HepG2 (cell line): ENCODE measurements around the gene FAM117A. TPM values are rescaled to one million over a fixed set of nuclear protein-coding genes. Genes with fewer than 3 reads are reported as not detected.

Source experiments
- AHDC1 ChIP-seq: sonication (generic); formaldehyde crosslinking; IDR thresholded peaks from 2 replicates; pipeline ENCODE4 v1.5.1; 2020; ENCODE audit warnings: mild to moderate bottlenecking, missing genetic modification reagents, borderline replicate concordance
- BCL6 ChIP-seq: IDR thresholded peaks from 2 replicates; pipeline ENCODE4 v1.6.1; 2016; ENCODE audit warnings: missing genetic modification reagents, missing compliant biosample characterization
- CBFB ChIP-seq: sonication (generic); formaldehyde crosslinking; IDR thresholded peaks from 2 replicates; pipeline ENCODE4 v1.4.0; 2020; ENCODE audit warnings: missing genetic modification reagents
- CREM ChIP-seq, 2 experiments: sonication (generic) in 1 of 2; formaldehyde crosslinking in 1 of 2; IDR thresholded peaks; 2 replicates each; pipeline versions ENCODE4 v1.4.0 to v1.6.1; 2016 to 2020; ENCODE audit warnings: antibody characterized with exemption in 1 of 2, mild to moderate bottlenecking in 1 of 2, missing genetic modification reagents in 1 of 2
- GTF2F1 ChIP-seq: fragments of 150-350 bp; IDR thresholded peaks from 2 replicates; pipeline ENCODE4 v1.6.1; 2014; ENCODE audit warnings: low read length
- KDM2A ChIP-seq: sonication (generic); formaldehyde crosslinking; IDR thresholded peaks from 2 replicates; pipeline ENCODE4 v1.4.0; 2020; ENCODE audit warnings: low read depth, missing genetic modification reagents, borderline replicate concordance
- KDM5A ChIP-seq: fragments of 200-600 bp; sonication (generic); IDR thresholded peaks from 2 replicates; pipeline ENCODE4 v1.7.0; 2018; ENCODE audit warnings: antibody characterized with exemption, mild to moderate bottlenecking, low read length, borderline replicate concordance
- MATR3 ChIP-seq: sonication (generic); formaldehyde crosslinking; IDR thresholded peaks from 2 replicates; pipeline ENCODE4 v1.4.0; 2020; ENCODE audit warnings: missing genetic modification reagents
- MEIS2 ChIP-seq: sonication (generic); formaldehyde crosslinking; IDR thresholded peaks from 2 replicates; pipeline ENCODE4 v1.9.0; 2021; ENCODE audit warnings: mild to moderate bottlenecking, missing genetic modification reagents
- NAIF1 ChIP-seq: sonication (generic); formaldehyde crosslinking; IDR thresholded peaks from 2 replicates; pipeline ENCODE4 v1.5.0; 2020; ENCODE audit warnings: mild to moderate bottlenecking, missing genetic modification reagents, borderline replicate concordance
- NCOA1 ChIP-seq: sonication (generic); formaldehyde crosslinking; IDR thresholded peaks from 2 replicates; pipeline ENCODE4 v1.9.0; 2021; ENCODE audit warnings: missing genetic modification reagents
- POLR2A ChIP-seq, 2 experiments: IDR thresholded peaks; 2 replicates each; pipeline ENCODE4 v1.6.1; 2011; ENCODE audit warnings: low read depth in 2 of 2, low read length in 2 of 2, mild to moderate bottlenecking in 1 of 2, moderate library complexity in 1 of 2; ENCODE audit not compliant: insufficient read depth in 1 of 2
- SMC3 ChIP-seq: IDR thresholded peaks from 2 replicates; pipeline ENCODE4 v1.6.1; 2011; ENCODE audit warnings: low read length, improper control_type of control experiment
- SP2 ChIP-seq: sonication (generic); formaldehyde crosslinking; IDR thresholded peaks from 2 replicates; pipeline ENCODE4 v1.5.1; 2020; ENCODE audit warnings: mild to moderate bottlenecking, missing genetic modification reagents
- TFE3 ChIP-seq: IDR thresholded peaks from 2 replicates; pipeline ENCODE4 v1.6.1; 2016
- ZFP36L2 ChIP-seq: sonication (generic); formaldehyde crosslinking; IDR thresholded peaks from 2 replicates; pipeline ENCODE4 v1.4.0; 2020; ENCODE audit warnings: missing genetic modification reagents
- ZNF343 ChIP-seq: sonication (generic); formaldehyde crosslinking; IDR thresholded peaks from 2 replicates; pipeline ENCODE4 v1.4.0; 2020; ENCODE audit warnings: mild to moderate bottlenecking, missing genetic modification reagents
- ZNF44 ChIP-seq: sonication (generic); formaldehyde crosslinking; IDR thresholded peaks from 2 replicates; pipeline ENCODE4 v1.5.1; 2020; ENCODE audit warnings: mild to moderate bottlenecking, missing genetic modification reagents
- ZNF441 ChIP-seq: sonication (generic); formaldehyde crosslinking; IDR thresholded peaks from 2 replicates; pipeline ENCODE4 v1.7.0; 2021; ENCODE audit warnings: missing genetic modification reagents, borderline replicate concordance
- ZNF510 ChIP-seq: sonication (generic); formaldehyde crosslinking; IDR thresholded peaks from 2 replicates; pipeline ENCODE4 v1.4.0; 2020; ENCODE audit warnings: low read depth, mild to moderate bottlenecking, missing genetic modification reagents
- ZNF569 ChIP-seq: sonication (generic); formaldehyde crosslinking; IDR thresholded peaks from 2 replicates; pipeline ENCODE4 v1.5.0; 2020; ENCODE audit warnings: mild to moderate bottlenecking, missing genetic modification reagents, moderate library complexity, borderline replicate concordance
- ZNF768 ChIP-seq: sonication (generic); formaldehyde crosslinking; IDR thresholded peaks from 2 replicates; pipeline ENCODE4 v1.4.0; 2020; ENCODE audit warnings: missing genetic modification reagents
- polyA plus RNA-seq, 8 experiments: library from polyadenylated mRNA; depleted of rRNA in 3 of 8; stranded (reverse) in 7 of 8; unstranded in 1 of 8; fragments of >200 nt; fragmentation: Illumina TruSeq in 4 of 8; extraction: Trizol in 4 of 8; gene quantifications; 2 replicates each; pipeline versions ENCODE4 v1.2.1 to v1.2.3, GENCODE V29; 2011 to 2016; ENCODE audit warnings: low read depth in 4 of 8, missing spikeins in 1 of 8, mixed read lengths in 1 of 8; ENCODE audit not compliant: insufficient read depth in 1 of 8
- total RNA-seq, 5 experiments: library from RNA; depleted of rRNA; stranded (reverse); fragments of >200 nt; fragmentation: Illumina TruSeq; extraction: Trizol; gene quantifications; 2 replicates each; pipeline ENCODE4 v1.2.3, GENCODE V29; 2016; ENCODE audit warnings: low read depth in 1 of 5

FAM117A gene
- total and polyA plus RNA-seq, 2 of the 13 experiments (the other 11 are each of a cell fraction or from before 2014, with no cell fraction given) = 12.1 to 19.8 TPM

- TF ChIP-seq NCOA1 (CRISPR knock-in tag) = no peak
- 0 out of 2 replicates have a peak, but pooled peaks have one; percentile 7 for TF ChIP-seq ZNF510 (CRISPR knock-in tag)
- 0 out of 2 replicates have a peak, but pooled peaks have one; percentile 7 for TF ChIP-seq ZNF768 (CRISPR knock-in tag)
- no peak for TF ChIP-seq BCL6 (CRISPR knock-in tag)
- TF ChIP-seq ZNF44 (CRISPR knock-in tag) = no peak
- TF ChIP-seq MEIS2 (CRISPR knock-in tag) = peak; percentile 46; the same call in 1 of the 2 replicates
- TF ChIP-seq KDM2A = 0 out of 2 replicates have a peak, but pooled peaks have one; percentile 23
- TF ChIP-seq KDM5A = peak; percentile 52; the same call in 1 of the 2 replicates
- TF ChIP-seq SMC3 = no peak
- TF ChIP-seq MATR3 = no peak
- no peak for TF ChIP-seq ZNF343 (CRISPR knock-in tag)
- TF ChIP-seq NAIF1 (CRISPR knock-in tag) = no peak
- peak; percentile 71 for TF ChIP-seq TFE3 (CRISPR knock-in tag)
- TF ChIP-seq ZNF441 (CRISPR knock-in tag) = peak; percentile 43; the same call in 1 of the 2 replicates
- no peak for TF ChIP-seq ZFP36L2 (CRISPR knock-in tag)
- no peak for TF ChIP-seq ZNF569 (CRISPR knock-in tag)
- TF ChIP-seq POLR2A (IDR thresholded peaks at IDR 0.05; ENCODE audit: insufficient read depth in 1 of 2, low read depth in 2 of 2, low read length in 2 of 2) = peak; percentile 93 to 97
- TF ChIP-seq CBFB (CRISPR knock-in tag) = 0 out of 2 replicates have a peak, but pooled peaks have one; percentile 24
- no peak for TF ChIP-seq AHDC1 (CRISPR knock-in tag)
- TF ChIP-seq CREM (IDR thresholded peaks at IDR 0.05) = peak; percentile 87
- TF ChIP-seq CREM (CRISPR knock-in tag; IDR thresholded peaks at IDR 0.05) = no peak
- peak; percentile 95 for TF ChIP-seq GTF2F1
- peak; percentile 95 for TF ChIP-seq SP2 (CRISPR knock-in tag)
Observed at GRCh38 chr17:49763735-49764558, at the start of gene FAM117A (continued).
